Loucy (cell line): Measurements from ENCODE around the gene IL9.

Experiments used
- H2AFZ ChIP-seq: fragments of 200-600 bp; sonication (generic); 2 replicates; pipeline ENCODE4 v1.6.0; 2016; ENCODE audit warnings: antibody characterized with exemption, mild to moderate bottlenecking, low read length, moderate library complexity
- H3F3A ChIP-seq: fragments of 200-600 bp; 2 replicates; pipeline ENCODE4 v1.6.0; 2016; ENCODE audit warnings: antibody characterized with exemption, low read depth, mild to moderate bottlenecking
- H3K27me3 ChIP-seq: fragments of 200-600 bp; sonication (generic); 2 replicates; pipeline ENCODE4 v1.6.1; 2014; ENCODE audit warnings: low read length, mild to moderate bottlenecking; ENCODE audit not compliant: insufficient read depth, poor library complexity, severe bottlenecking
- H3K36me3 ChIP-seq: fragments of 200-600 bp; sonication (generic); 2 replicates; pipeline ENCODE4 v1.6.1; 2016; ENCODE audit warnings: low read length; ENCODE audit not compliant: insufficient read depth
- H3K4me1 ChIP-seq: fragments of 200-600 bp; sonication (generic); 2 replicates; pipeline ENCODE4 v1.5.1; 2014; ENCODE audit warnings: low read length, mild to moderate bottlenecking; ENCODE audit not compliant: insufficient read depth, poor library complexity, severe bottlenecking
- H3K4me2 ChIP-seq: fragments of 200-600 bp; sonication (generic); 2 replicates; pipeline ENCODE4 v1.6.0; 2014; ENCODE audit warnings: antibody characterized with exemption, low read length, low read depth, mild to moderate bottlenecking; ENCODE audit not compliant: poor library complexity, severe bottlenecking
- H3K4me3 ChIP-seq: fragments of 200-600 bp; sonication (generic); 2 replicates; pipeline ENCODE4 v1.5.1; 2014; ENCODE audit warnings: low read length, mild to moderate bottlenecking, mixed read lengths; ENCODE audit not compliant: poor library complexity, severe bottlenecking
- H3K79me2 ChIP-seq: fragments of 200-600 bp; sonication (generic); 2 replicates; pipeline ENCODE4 v1.6.1; 2014; ENCODE audit warnings: low read length; ENCODE audit not compliant: insufficient read depth
- H3K9ac ChIP-seq: fragments of 200-600 bp; sonication (generic); 2 replicates; pipeline ENCODE4 v1.6.0; 2014; ENCODE audit warnings: mild to moderate bottlenecking, low read depth, low read length, moderate library complexity; ENCODE audit not compliant: poor library complexity, severe bottlenecking
- H3K9me2 ChIP-seq: fragments of 200-600 bp; sonication (generic); replicated peaks from 2 replicates; pipeline ENCODE4 v1.6.1; 2016; ENCODE audit warnings: low read depth, low read length, mixed read lengths
- H3K9me3 ChIP-seq: fragments of 200-600 bp; sonication (generic); 2 replicates; pipeline ENCODE4 v1.6.1; 2014; ENCODE audit warnings: mild to moderate bottlenecking, antibody characterized with exemption, low read length, low read depth; ENCODE audit not compliant: insufficient read depth
- H4K20me1 ChIP-seq: fragments of 200-600 bp; sonication (generic); 2 replicates; pipeline ENCODE4 v1.6.0; 2014; ENCODE audit warnings: antibody characterized with exemption, low read length, mild to moderate bottlenecking; ENCODE audit not compliant: insufficient read depth, poor library complexity, severe bottlenecking
- CTCF ChIP-seq: fragments of 200-600 bp; sonication (generic); conservative IDR thresholded peaks from 2 replicates; pipeline ENCODE4 v1.5.1; 2014; ENCODE audit warnings: mild to moderate bottlenecking, antibody characterized with exemption, low read length
- EZH2phosphoT487 ChIP-seq: fragments of 200-600 bp; IDR thresholded peaks from 2 replicates; pipeline ENCODE4 v1.6.1; 2018; ENCODE audit warnings: antibody characterized with exemption, mild to moderate bottlenecking, moderate library complexity, borderline replicate concordance

The IL9 gene

GRCh38 chr5:135887447-135887864 lies 8.2 kb downstream of the IL9 start:
- H3K4me1 ChIP-seq: peaks cover 6% of the 10 kb centered on the region
- H3K9me2 ChIP-seq: no peaks in the 10 kb centered on the region
- H3K4me2 ChIP-seq: peak overlapping the region; percentile 65
- TF ChIP-seq CTCF: peak; percentile 97
- no peak for TF ChIP-seq EZH2phosphoT487
- no peaks in the 10 kb centered on the region for H4K20me1 ChIP-seq
- H2AFZ ChIP-seq: peak overlapping the region; percentile 83
- no peaks in the 10 kb centered on the region for H3K27me3 ChIP-seq
- no peaks in the 10 kb centered on the region for H3K9me3 ChIP-seq
- no peaks in the 10 kb centered on the region for H3F3A ChIP-seq
- H3K4me3 ChIP-seq: peak overlapping the region; percentile 44
- H3K9ac ChIP-seq: no peak overlapping the region
- H3K36me3 ChIP-seq: no peaks in the 10 kb centered on the region
- H3K79me2 ChIP-seq: no peaks in the 10 kb centered on the region

- no peak overlapping the region for H3K4me2 ChIP-seq
- no peaks in the 10 kb centered on the region for H3K36me3 ChIP-seq
- H3K4me3 ChIP-seq: no peak overlapping the region
- H3K9ac ChIP-seq: no peak overlapping the region
- no peaks in the 10 kb centered on the region for H3K9me3 ChIP-seq
- TF ChIP-seq CTCF: no peak
- TF ChIP-seq EZH2phosphoT487: no peak
- no peaks in the 10 kb centered on the region for H3F3A ChIP-seq
- H3K4me1 ChIP-seq: peaks cover 6% of the 10 kb centered on the region
- no peaks in the 10 kb centered on the region for H3K27me3 ChIP-seq
- H4K20me1 ChIP-seq: no peaks in the 10 kb centered on the region
- no peaks in the 10 kb centered on the region for H3K79me2 ChIP-seq
- no peak overlapping the region for H2AFZ ChIP-seq
- H3K9me2 ChIP-seq: no peaks in the 10 kb centered on the region
These were observed 9.5 kb downstream of the IL9 start for GRCh38 chr5:135886136-135886535.

DNA sequence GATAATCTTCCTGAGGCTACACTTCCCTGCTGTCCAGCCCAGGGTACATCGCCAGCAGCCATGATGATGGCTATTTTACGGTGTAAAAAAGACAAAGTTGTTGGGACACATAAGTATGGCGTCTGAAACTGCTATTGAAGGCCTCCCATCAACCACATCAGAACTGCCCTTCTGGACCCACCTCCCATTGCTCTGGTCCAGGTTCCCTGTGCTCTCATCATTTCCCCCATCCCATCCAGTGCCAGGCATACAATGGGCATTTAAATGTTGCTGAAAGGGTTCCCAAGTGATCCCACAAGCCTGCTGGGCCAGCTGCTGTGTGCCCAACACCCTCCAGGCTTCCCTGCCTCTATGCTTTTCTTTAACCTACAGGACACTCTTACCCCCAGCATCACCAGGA lies 10.6 kb downstream of the IL9 start:
- TF ChIP-seq EZH2phosphoT487: no peak
- TF ChIP-seq CTCF: no peak
- H4K20me1 ChIP-seq: no peaks in the 10 kb centered on the region
- H3K79me2 ChIP-seq: no peaks in the 10 kb centered on the region
- no peaks in the 10 kb centered on the region for H3K9me3 ChIP-seq
- H2AFZ ChIP-seq: no peak overlapping the region
- no peak overlapping the region for H3K4me3 ChIP-seq
- no peaks in the 10 kb centered on the region for H3K27me3 ChIP-seq
- H3K36me3 ChIP-seq: no peaks in the 10 kb centered on the region
- H3F3A ChIP-seq: no peaks in the 10 kb centered on the region
- H3K4me2 ChIP-seq: no peak overlapping the region
- no peaks in the 10 kb centered on the region for H3K9me2 ChIP-seq
- peaks cover 6% of the 10 kb centered on the region for H3K4me1 ChIP-seq
- no peak overlapping the region for H3K9ac ChIP-seq
